MV-4-11 (cell line): ENCODE results near the gene MAP2K5.
A peak's percentile ranks its signal among the peaks of the same experiment; 100 is the strongest.

Experiments
- DNase-seq: peaks from one replicate; lab custom pipeline; 2025; lab: John Stamatoyannopoulos, UW

Gene MAP2K5

GRCh38 chr15:67723294-67724024, 181.0 kb downstream of the MAP2K5 start:
- DNase-seq: no peak

DNA sequence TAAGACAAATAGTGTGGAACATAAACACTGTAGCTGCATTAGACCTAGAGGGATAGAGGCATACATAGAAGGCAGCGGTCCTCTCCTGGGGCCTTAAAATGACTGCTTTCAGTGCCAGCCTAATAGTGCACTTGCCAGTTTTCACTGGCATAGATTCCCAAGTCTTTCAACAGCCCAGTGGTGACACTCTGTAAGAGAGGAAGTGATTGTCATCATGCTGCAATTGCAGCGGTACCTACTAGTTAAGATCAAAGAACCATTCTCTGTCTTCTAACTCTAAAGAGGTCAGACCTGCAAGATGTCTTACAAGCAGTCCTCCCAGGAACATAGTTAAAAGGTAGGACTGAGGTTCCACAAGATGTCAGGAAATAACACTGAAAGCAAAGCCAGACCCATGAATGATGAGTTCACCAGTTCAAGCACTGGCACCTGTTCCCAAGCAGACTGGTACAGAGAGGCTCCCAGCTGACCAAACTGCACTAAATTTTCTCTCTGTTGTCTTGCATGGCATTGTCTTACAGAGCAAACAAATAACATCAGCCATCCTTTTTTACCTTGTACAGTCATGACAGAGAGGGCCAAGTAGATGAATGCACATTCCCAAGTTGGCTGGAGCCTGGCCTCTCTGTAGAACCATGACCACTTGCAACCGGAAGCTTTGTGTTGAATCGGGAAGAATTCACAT, 182.3 kb downstream of the MAP2K5 start:
- peak; percentile 14 for DNase-seq

- no peak for DNase-seq
Measured at GRCh38 chr15:67730135-67730534, 187.6 kb downstream of the MAP2K5 start.

GRCh38 chr15:67731112-67731721, 188.7 kb downstream of the MAP2K5 start:
- peak; percentile 1 for DNase-seq

DNA sequence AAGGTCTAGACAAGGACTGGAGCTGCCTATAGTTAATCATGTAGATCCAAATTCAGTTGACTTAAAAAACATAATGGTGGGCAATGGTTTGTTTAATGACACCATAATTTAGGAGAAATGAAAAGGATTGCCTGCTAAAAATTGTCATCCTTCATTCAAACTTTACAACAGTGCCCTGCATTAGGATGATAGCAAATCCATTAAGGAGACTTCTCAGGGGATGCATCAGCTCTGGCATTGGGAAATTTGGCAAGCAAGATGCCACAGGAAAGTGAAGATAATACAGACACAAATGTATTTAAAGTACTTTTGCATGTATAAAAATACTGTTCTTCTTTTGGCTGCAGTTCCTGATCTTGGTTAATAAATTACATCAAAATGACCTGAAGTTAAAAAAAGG, 189.7 kb downstream of the MAP2K5 start:
- DNase-seq: no peak

- DNase-seq: no peak
Measured at GRCh38 chr15:67732671-67733374, 190.3 kb downstream of the MAP2K5 start.

GRCh38 chr15:67735896-67736295, 193.4 kb downstream of the MAP2K5 start:
- peak; percentile 25 for DNase-seq

DNA sequence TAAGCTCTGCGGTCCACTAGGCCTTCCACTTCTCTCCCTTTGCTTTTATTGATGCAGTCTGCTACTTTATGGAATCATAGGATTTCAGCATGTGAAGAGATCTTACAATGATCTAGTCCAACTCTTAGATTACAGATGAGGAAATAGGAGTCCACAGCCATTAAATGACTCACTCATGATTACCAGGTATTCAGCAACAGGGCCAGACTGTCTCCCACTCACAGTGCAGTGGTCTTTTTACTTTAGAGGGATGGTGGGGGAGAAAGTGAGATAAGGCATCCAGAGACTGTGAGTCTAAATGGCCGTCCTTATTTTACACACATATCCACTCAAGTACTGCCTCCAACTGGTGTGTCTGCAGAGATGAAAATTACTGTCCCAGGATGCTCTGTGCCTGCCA, 194.3 kb downstream of the MAP2K5 start:
- no peak for DNase-seq

DNA sequence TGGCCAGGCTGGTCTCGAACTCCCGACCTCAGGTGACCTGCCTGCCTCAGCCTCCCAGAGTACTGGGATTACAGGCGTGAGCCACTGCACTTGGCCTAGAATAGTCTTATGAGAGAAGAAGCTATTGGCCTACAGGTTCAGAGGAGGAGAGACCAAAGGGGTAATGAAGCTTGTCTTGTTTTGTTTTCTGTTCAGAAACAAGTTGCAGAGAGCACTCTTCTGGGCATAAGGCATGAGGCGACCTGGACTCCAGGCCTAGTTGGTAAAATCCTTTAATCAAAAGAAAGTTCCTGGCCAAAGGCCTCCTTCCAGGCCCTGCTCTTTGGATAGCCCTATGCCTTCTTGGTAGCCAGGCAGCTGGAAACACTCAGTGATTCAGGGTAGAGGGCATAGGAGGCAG, 195.6 kb downstream of the MAP2K5 start:
- no peak for DNase-seq

GRCh38 chr15:67740405-67740804, 197.9 kb downstream of the MAP2K5 start:
- no peak for DNase-seq

DNA sequence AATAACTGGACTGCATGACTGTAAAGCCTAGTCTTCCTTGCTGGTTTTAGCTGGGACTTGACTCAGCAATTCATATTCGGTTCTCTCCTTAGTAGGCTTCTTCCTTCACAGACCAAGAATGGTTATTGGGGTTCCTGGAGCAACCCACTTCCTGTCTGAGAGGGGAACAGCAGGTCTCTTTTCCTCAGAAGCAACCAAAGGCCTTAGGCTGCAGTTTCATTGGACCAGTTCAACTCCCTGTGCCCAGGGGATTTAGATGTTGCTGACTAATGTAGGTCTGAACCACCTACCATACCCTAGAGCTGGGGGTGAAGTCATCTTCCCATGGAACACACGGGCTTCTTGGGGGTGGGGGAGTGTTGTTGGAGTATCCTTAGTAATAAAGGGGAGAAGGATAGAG, 198.8 kb downstream of the MAP2K5 start:
- peak; percentile 67 for DNase-seq

DNA sequence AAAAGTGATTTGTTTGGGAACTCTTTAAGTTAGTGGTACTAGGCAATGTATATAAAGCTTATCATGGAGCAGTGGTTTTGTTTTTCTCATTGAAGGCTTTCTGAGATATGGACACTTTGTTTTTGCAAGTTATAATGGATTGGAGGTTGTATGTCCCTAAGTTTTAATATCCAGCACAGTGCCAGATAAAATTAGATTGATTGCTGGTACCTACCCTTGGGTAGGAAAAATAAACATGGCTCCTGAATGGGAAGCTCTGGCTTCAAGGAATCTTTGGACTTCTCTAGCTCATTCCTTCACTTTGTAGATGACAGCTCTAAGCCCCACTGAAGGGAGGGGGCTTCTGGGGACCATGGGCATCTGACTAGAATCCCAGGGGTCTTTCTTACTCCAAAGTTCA, 201.1 kb downstream of the MAP2K5 start:
- no peak for DNase-seq

DNA sequence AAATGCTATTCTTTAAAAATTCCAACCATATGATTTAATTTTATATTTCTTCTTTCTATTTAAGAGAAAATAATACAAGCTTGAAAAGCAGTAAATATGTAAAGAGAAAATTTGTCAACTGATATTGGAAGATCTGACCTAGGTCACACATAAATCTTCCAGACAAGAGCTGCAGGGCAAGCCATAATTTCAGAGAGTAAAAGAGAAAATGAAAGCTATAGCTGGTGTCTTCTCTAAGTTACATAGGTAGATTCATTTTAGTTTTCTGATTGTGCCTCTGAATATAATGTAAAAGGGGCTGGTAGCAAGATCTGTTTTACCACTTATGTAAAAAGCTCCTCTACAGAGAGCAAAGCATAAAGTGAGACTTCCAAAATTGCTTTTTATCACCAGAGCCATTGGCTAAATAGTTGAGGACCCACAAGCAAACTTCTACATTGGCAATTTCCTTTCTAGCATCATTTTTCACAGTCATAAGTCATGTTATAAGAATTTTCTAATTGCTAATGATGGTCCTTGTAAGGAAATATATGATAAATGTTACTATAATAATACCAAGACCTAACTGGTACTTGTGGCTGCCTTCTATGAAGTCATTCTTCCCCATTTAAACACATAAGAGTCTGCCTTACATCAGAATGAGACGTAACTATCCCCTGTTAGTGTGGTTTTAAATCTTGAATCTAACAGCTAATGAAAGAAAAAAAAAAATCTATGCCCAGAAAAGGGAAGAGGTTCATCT, 202.0 kb downstream of the MAP2K5 start:
- peak; percentile 35 for DNase-seq

GRCh38 chr15:67745073-67746006, 202.8 kb downstream of the MAP2K5 start:
- DNase-seq: peak; percentile 35

DNA sequence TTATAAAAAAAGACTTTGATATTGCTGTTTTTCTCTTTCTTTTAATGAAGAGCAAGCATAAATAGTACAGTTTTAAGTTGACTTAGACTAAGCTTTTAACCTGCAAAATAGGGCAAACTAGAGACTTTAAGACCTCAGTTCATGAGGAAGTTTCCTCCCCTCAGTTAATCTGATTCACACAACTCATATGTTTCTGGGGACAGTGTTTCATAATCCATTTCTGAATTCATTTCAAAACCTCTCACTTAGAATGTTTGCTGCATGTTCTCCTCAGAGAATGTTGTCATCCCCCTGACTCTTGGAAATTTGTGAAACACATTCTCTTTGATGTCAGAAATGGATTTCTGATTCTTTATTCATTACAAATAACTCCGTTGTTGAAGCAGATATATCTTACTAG, 203.5 kb downstream of the MAP2K5 start:
- peak; percentile 77 for DNase-seq

- DNase-seq: no peak
Measured at GRCh38 chr15:67746450-67746849, 203.9 kb downstream of the MAP2K5 start.

DNA sequence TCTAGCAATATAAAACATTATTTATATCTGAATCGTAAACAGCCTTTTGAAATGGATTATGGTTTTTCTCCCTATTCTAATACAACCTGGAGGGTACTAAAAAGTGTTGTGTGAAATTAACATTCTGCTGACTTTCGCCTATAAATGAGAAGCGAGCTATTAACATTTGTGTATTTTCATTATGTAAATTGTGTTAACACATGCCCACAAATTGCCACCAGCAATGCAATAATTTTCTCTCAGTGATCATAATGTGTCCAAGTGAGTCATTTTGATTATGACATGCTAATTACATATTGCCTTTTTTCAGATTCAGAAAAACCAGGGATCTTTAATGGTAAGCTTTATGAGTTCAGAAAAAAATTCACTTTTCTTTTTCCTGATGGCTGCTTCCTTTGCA, 205.4 kb downstream of the MAP2K5 start:
- no peak for DNase-seq

DNA sequence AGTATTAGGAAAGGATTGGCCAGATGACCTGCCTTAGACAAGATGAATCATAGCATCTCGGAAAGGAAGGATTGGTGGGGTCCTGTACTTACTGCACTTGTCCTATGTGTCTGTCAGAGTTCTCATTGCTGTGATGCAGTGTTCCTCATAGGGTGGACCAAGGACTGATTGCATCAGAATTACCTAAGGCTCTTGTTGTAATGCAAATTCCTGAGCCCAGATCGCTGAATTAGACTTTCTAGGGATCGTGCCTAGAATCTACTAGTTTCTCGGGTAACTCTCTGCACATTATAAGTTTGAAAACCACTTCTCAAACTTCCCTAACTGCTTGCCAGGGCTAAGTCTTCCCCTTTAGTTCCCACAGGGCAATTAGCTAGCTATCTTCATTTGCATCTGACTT, 207.9 kb downstream of the MAP2K5 start:
- DNase-seq: no peak

- peak; percentile 36 for DNase-seq
Measured at GRCh38 chr15:67753891-67754290, 211.4 kb downstream of the MAP2K5 start.

- no peak for DNase-seq
Measured at GRCh38 chr15:67755264-67755663, 212.8 kb downstream of the MAP2K5 start.

- no peak for DNase-seq
Measured at GRCh38 chr15:67755936-67756335, 213.4 kb downstream of the MAP2K5 start.
